Activated CD4-positive, alpha-beta T cell treated with anti-CD3 and anti-CD28 coated beads, Interleukin-10, Interleukin-2, amounts not matched to agents 100 ng/mL and 50 ng/mL, durations not matched to agents 16 hours and 8 hours (primary cell): ENCODE data around the gene NEB.

Source experiments
- DNase-seq: peaks from one replicate; pipeline ENCODE4 v3.0.0-alpha.2; 2020

The NEB gene

GRCh38 chr2:151691631-151692030 is 42.6 kb downstream of the NEB start:
- no peak for DNase-seq

GRCh38 chr2:151688719-151689118 is 45.6 kb downstream of the NEB start:
- no peak for DNase-seq

GRCh38 chr2:151682459-151683003 is 51.7 kb downstream of the NEB start:
- no peak for DNase-seq

GRCh38 chr2:151681051-151681450 is 53.2 kb downstream of the NEB start:
- DNase-seq = no peak

GRCh38 chr2:151679994-151680393 is 54.3 kb downstream of the NEB start:
- no peak for DNase-seq

GRCh38 chr2:151678849-151679248 is 55.4 kb downstream of the NEB start:
- DNase-seq = no peak

GRCh38 chr2:151673016-151673415 is 61.3 kb downstream of the NEB start:
- no peak for DNase-seq

GRCh38 chr2:151672277-151672676 is 62.0 kb downstream of the NEB start:
- no peak for DNase-seq

- no peak for DNase-seq
Observed at GRCh38 chr2:151670846-151671597, 63.3 kb downstream of the NEB start.

GRCh38 chr2:151670346-151670745 is 63.9 kb downstream of the NEB start:
- peak; percentile 71 for DNase-seq

GRCh38 chr2:151669585-151670081 is 64.6 kb downstream of the NEB start:
- DNase-seq = peak; percentile 68

GRCh38 chr2:151668737-151669136 is 65.5 kb downstream of the NEB start:
- no peak for DNase-seq

GRCh38 chr2:151665959-151666358 is 68.3 kb downstream of the NEB start:
- no peak for DNase-seq

- DNase-seq = no peak
Observed at GRCh38 chr2:151664520-151664919, 69.8 kb downstream of the NEB start.

GRCh38 chr2:151661625-151662024 is 72.7 kb downstream of the NEB start:
- DNase-seq = no peak

- DNase-seq = no peak
Observed at GRCh38 chr2:151658081-151658480, 76.2 kb downstream of the NEB start.

- no peak for DNase-seq
Observed at GRCh38 chr2:151657667-151658076, 76.6 kb downstream of the NEB start.

GRCh38 chr2:151655663-151656398 is 78.4 kb downstream of the NEB start:
- DNase-seq = no peak

GRCh38 chr2:151654891-151655290 is 79.4 kb downstream of the NEB start:
- no peak for DNase-seq

- no peak for DNase-seq
Observed at GRCh38 chr2:151654085-151654484, 80.2 kb downstream of the NEB start.

- no peak for DNase-seq
Observed at GRCh38 chr2:151651274-151651673, 83.0 kb downstream of the NEB start.

- no peak for DNase-seq
Observed at GRCh38 chr2:151650456-151650855, 83.8 kb downstream of the NEB start.

GRCh38 chr2:151649966-151650365 is 84.3 kb downstream of the NEB start:
- DNase-seq = no peak

GRCh38 chr2:151649400-151649799 is 84.9 kb downstream of the NEB start:
- DNase-seq = no peak
